ENCODE results near the gene EXT2. TPM values are rescaled to one million over a fixed set of nuclear protein-coding genes. Genes with fewer than 3 reads are reported as not detected.
A peak's percentile ranks its signal among the peaks of the same experiment; 100 is the strongest.

Gene EXT2
- total RNA-seq, 1 donor from 2014 or later, result 67.7 TPM

GRCh38 chr11:44128729-44129128, 33.3 kb downstream of the EXT2 start:
- Mint-ChIP-seq H3K9me3 (ENCODE audit: unreplicated experiment) (no peaks in the 10 kb centered on the region), H3K27me3 (ENCODE audit: low read depth, unreplicated experiment) (no peaks in the 10 kb centered on the region), H3K36me3 (ENCODE audit: low read depth, unreplicated experiment) (peaks cover 20% of the 10 kb centered on the region), H3K27ac (ENCODE audit: unreplicated experiment) (no peak overlapping the region), H3K4me1 (ENCODE audit: low read depth, unreplicated experiment) (peaks cover 9% of the 10 kb centered on the region), H3K4me3 (ENCODE audit: unreplicated experiment) (no peak overlapping the region)
- Histone ChIP-seq H3K9me3 (ENCODE audit: insufficient read depth, low read depth, low read length) (no peaks in the 10 kb centered on the region), H3K36me3 (ENCODE audit: insufficient read depth, low read length) (peaks cover 17% of the 10 kb centered on the region), H3K4me1 (ENCODE audit: insufficient read depth, low read length) (no peaks in the 10 kb centered on the region), H3K27me3 (ENCODE audit: insufficient read depth, low read length) (no peaks in the 10 kb centered on the region), H4K20me1 (ENCODE audit: insufficient read depth, low read length) (no peaks in the 10 kb centered on the region), H3K4me2 (ENCODE audit: low read length) (no peak overlapping the region), H3K9ac (ENCODE audit: low read length) (no peak overlapping the region), H3K4me3 (ENCODE audit: insufficient read depth, low read depth, low read length) (no peak overlapping the region), H3K79me2 (ENCODE audit: insufficient read depth, low read length) (no peaks in the 10 kb centered on the region), H2AFZ (ENCODE audit: low read depth, low read length) (no peak overlapping the region), H3K27ac (ENCODE audit: low read depth, low read length) (no peak overlapping the region)
- TF ChIP-seq EZH2 (IDR thresholded peaks at IDR 0.05; ENCODE audit: insufficient read depth, low read length), result no peak
- TF ChIP-seq, protein P1, sequence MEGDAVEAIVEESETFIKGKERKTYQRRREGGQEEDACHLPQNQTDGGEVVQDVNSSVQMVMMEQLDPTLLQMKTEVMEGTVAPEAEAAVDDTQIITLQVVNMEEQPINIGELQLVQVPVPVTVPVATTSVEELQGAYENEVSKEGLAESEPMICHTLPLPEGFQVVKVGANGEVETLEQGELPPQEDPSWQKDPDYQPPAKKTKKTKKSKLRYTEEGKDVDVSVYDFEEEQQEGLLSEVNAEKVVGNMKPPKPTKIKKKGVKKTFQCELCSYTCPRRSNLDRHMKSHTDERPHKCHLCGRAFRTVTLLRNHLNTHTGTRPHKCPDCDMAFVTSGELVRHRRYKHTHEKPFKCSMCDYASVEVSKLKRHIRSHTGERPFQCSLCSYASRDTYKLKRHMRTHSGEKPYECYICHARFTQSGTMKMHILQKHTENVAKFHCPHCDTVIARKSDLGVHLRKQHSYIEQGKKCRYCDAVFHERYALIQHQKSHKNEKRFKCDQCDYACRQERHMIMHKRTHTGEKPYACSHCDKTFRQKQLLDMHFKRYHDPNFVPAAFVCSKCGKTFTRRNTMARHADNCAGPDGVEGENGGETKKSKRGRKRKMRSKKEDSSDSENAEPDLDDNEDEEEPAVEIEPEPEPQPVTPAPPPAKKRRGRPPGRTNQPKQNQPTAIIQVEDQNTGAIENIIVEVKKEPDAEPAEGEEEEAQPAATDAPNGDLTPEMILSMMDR (IDR thresholded peaks at IDR 0.05; ENCODE audit: insufficient read depth, low read depth, low read length), result no peak
- DNase-seq (ENCODE audit: low read depth) (no peak), FAIRE-seq (no peak)

DNA sequence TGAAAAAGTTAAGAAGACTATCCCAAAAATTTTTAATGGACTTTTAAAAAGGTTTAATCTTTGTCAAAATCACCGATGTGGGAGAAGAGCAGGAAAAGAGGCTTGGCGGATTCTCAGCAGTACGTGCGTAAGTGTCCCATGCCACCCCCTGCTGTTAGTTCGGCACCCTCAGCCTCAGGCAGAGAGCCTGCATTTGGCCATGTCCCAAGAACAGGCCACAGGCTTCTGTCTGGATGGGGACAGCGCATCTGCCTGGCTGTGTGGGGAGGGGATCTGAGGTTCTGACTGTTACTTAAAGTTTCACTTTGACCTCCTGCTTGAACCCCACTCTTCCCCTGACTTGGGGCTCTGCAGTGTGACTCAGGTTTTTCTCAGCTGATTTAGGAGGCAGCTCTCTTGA, 35.3 kb downstream of the EXT2 start:
- H3K4me1 ChIP-seq (ENCODE audit: insufficient read depth, low read length), result no peaks in the 10 kb centered on the region
- no peak overlapping the region for H3K4me2 ChIP-seq (ENCODE audit: low read length)
- peaks cover 9% of the 10 kb centered on the region for H3K4me1 Mint-ChIP-seq (ENCODE audit: low read depth, unreplicated experiment)
- H4K20me1 ChIP-seq (ENCODE audit: insufficient read depth, low read length), result no peaks in the 10 kb centered on the region
- H3K4me3 ChIP-seq (ENCODE audit: insufficient read depth, low read depth, low read length), result no peak overlapping the region
- no peak overlapping the region for H3K27ac Mint-ChIP-seq (ENCODE audit: unreplicated experiment)
- no peak overlapping the region for H3K9ac ChIP-seq (ENCODE audit: low read length)
- H3K27me3 ChIP-seq (ENCODE audit: insufficient read depth, low read length), result no peaks in the 10 kb centered on the region
- H3K79me2 ChIP-seq (ENCODE audit: insufficient read depth, low read length), result no peaks in the 10 kb centered on the region
- TF ChIP-seq, protein P1 (IDR thresholded peaks at IDR 0.05; ENCODE audit: insufficient read depth, low read depth, low read length), result no peak
- no peak for TF ChIP-seq EZH2 (IDR thresholded peaks at IDR 0.05; ENCODE audit: insufficient read depth, low read length)
- no peaks in the 10 kb centered on the region for H3K9me3 Mint-ChIP-seq (ENCODE audit: unreplicated experiment)
- peaks cover 16% of the 10 kb centered on the region for H3K36me3 Mint-ChIP-seq (ENCODE audit: low read depth, unreplicated experiment)
- H3K36me3 ChIP-seq (ENCODE audit: insufficient read depth, low read length), result peaks cover 8% of the 10 kb centered on the region
- no peaks in the 10 kb centered on the region for H3K27me3 Mint-ChIP-seq (ENCODE audit: low read depth, unreplicated experiment)
- H2AFZ ChIP-seq (ENCODE audit: low read depth, low read length), result no peak overlapping the region
- FAIRE-seq (no peak), DNase-seq (ENCODE audit: low read depth) (no peak)
- no peaks in the 10 kb centered on the region for H3K9me3 ChIP-seq (ENCODE audit: insufficient read depth, low read depth, low read length)
- no peak overlapping the region for H3K4me3 Mint-ChIP-seq (ENCODE audit: unreplicated experiment)
- H3K27ac ChIP-seq (ENCODE audit: low read depth, low read length), result no peak overlapping the region

- H2AFZ ChIP-seq (ENCODE audit: low read depth, low read length), result no peak overlapping the region
- DNase-seq (ENCODE audit: low read depth), result peak; percentile 13
- Mint-ChIP-seq H3K36me3 (ENCODE audit: low read depth, unreplicated experiment) (peaks cover 11% of the 10 kb centered on the region), H3K4me3 (ENCODE audit: unreplicated experiment) (no peak overlapping the region), H3K9me3 (ENCODE audit: unreplicated experiment) (no peaks in the 10 kb centered on the region), H3K4me1 (ENCODE audit: low read depth, unreplicated experiment) (peaks cover 22% of the 10 kb centered on the region), H3K27ac (ENCODE audit: unreplicated experiment) (no peak overlapping the region), H3K27me3 (ENCODE audit: low read depth, unreplicated experiment) (no peaks in the 10 kb centered on the region)
- H3K4me3 ChIP-seq (ENCODE audit: insufficient read depth, low read depth, low read length), result no peak overlapping the region
- TF ChIP-seq, protein P1 (IDR thresholded peaks at IDR 0.05; ENCODE audit: insufficient read depth, low read depth, low read length), result peak; percentile 80
- no peak for TF ChIP-seq EZH2 (IDR thresholded peaks at IDR 0.05; ENCODE audit: insufficient read depth, low read length)
- no peak overlapping the region for H3K4me2 ChIP-seq (ENCODE audit: low read length)
- H3K9ac ChIP-seq (ENCODE audit: low read length), result no peak overlapping the region
- H4K20me1 ChIP-seq (ENCODE audit: insufficient read depth, low read length), result no peaks in the 10 kb centered on the region
- H3K9me3 ChIP-seq (ENCODE audit: insufficient read depth, low read depth, low read length), result no peaks in the 10 kb centered on the region
- H3K79me2 ChIP-seq (ENCODE audit: insufficient read depth, low read length), result no peaks in the 10 kb centered on the region
- H3K4me1 ChIP-seq (ENCODE audit: insufficient read depth, low read length), result peaks cover 4% of the 10 kb centered on the region
- peaks cover 5% of the 10 kb centered on the region for H3K36me3 ChIP-seq (ENCODE audit: insufficient read depth, low read length)
- no peak for FAIRE-seq
- no peaks in the 10 kb centered on the region for H3K27me3 ChIP-seq (ENCODE audit: insufficient read depth, low read length)
- H3K27ac ChIP-seq (ENCODE audit: low read depth, low read length), result no peak overlapping the region
Measured at GRCh38 chr11:44133335-44133946, 38.0 kb downstream of the EXT2 start.

All from astrocyte (in vitro differentiated cells and primary cell).